ENCODE data around the gene OXTR. TPM values are rescaled to one million over a fixed set of nuclear protein-coding genes. Genes with fewer than 3 reads are reported as not detected.

OXTR gene
- total RNA-seq, 1 experiment from 2014 or later = 4.6 TPM

DNA sequence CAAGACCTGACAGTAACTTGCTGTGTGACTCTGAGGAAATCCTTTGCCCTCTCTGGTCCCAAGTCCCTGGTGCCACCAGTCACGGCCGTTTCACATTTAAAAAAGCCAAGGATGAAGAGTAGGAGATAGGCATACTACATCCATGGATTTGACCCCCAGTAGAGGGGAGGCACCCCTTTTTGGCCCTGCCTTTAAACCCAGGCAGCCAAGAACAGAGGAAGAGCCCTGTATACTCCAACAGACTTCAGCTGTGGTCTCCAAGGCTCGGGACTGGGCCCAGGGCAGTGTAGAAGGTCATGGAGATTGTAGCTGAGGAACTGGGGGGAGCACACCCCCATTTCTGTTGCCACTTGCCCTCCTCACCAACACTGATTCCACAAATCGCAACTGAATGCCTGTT, 32.1 kb downstream of the OXTR start:
- POLR2A ChIA-PET = no interaction called here

DNA sequence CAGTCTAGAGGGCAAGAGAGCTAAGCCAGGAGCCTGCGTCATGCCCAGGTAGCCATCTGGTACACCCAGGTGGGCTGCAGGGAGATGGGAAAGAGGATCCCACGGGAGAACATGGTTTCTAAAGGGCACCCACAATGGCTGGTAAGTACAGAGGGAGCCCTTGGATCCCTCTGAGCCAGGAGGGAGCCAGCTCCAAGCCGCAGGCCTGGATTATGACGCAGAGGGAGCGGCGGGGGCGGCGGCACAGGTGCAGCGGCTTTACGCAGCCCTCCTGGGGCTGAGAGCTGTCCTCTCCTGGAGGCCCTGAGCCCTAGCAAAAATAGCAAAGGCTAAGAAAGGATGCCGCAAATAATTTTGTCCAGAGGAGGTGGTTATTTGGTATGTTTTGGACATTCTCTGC, 33.0 kb downstream of the OXTR start:
- Mint-ChIP-seq H3K4me3 (ENCODE audit: unreplicated experiment) (no peak overlapping the region), H3K36me3 (ENCODE audit: insufficient read depth, unreplicated experiment) (no peaks in the 10 kb centered on the region), H3K27ac (ENCODE audit: unreplicated experiment) (no peak overlapping the region), H3K27me3 (ENCODE audit: insufficient read depth, unreplicated experiment) (no peaks in the 10 kb centered on the region), H3K4me1 (ENCODE audit: low read depth, unreplicated experiment) (no peaks in the 10 kb centered on the region), H3K9me3 (ENCODE audit: unreplicated experiment) (no peaks in the 10 kb centered on the region)
- Histone ChIP-seq H3K36me3 (ENCODE audit: control insufficient read depth, insufficient read depth, low read length) (no peaks in the 10 kb centered on the region), H3K9me3 (no peaks in the 10 kb centered on the region), H3K4me3 (ENCODE audit: low read depth, low read length) (no peak overlapping the region), H3K27me3 (replicated peaks; ENCODE audit: control insufficient read depth, insufficient read depth, low read length) (no peaks in the 10 kb centered on the region), H3K4me1 (peaks cover 19% of the 10 kb centered on the region)
- no TSS peak for BruUV-seq (replicated peaks)
- ChIA-PET POLR2A (no interaction called here), CTCF (no interaction called here)
- intact Hi-C loops (cut with micrococcal nuclease; ENCODE audit: unreplicated experiment) = no loop called here
- DNase-seq = no peak
- TF ChIP-seq, protein P1, sequence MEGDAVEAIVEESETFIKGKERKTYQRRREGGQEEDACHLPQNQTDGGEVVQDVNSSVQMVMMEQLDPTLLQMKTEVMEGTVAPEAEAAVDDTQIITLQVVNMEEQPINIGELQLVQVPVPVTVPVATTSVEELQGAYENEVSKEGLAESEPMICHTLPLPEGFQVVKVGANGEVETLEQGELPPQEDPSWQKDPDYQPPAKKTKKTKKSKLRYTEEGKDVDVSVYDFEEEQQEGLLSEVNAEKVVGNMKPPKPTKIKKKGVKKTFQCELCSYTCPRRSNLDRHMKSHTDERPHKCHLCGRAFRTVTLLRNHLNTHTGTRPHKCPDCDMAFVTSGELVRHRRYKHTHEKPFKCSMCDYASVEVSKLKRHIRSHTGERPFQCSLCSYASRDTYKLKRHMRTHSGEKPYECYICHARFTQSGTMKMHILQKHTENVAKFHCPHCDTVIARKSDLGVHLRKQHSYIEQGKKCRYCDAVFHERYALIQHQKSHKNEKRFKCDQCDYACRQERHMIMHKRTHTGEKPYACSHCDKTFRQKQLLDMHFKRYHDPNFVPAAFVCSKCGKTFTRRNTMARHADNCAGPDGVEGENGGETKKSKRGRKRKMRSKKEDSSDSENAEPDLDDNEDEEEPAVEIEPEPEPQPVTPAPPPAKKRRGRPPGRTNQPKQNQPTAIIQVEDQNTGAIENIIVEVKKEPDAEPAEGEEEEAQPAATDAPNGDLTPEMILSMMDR (IDR thresholded peaks at IDR 0.05; ENCODE audit: insufficient read depth in 1 of 2, low read depth in 1 of 2, low read length in 1 of 2, severe bottlenecking in 1 of 2, unreplicated experiment in 1 of 2) = no peak

More for the DNA sequence above, 32.1 kb downstream of the OXTR start:
- no peaks in the 10 kb centered on the region for H3K27me3 ChIP-seq (replicated peaks; ENCODE audit: control insufficient read depth, insufficient read depth, low read length)
- BruUV-seq (replicated peaks) = no TSS peak
- no peaks in the 10 kb centered on the region for H3K36me3 ChIP-seq (ENCODE audit: control insufficient read depth, insufficient read depth, low read length)
- Mint-ChIP-seq H3K27ac (ENCODE audit: unreplicated experiment) (no peak overlapping the region), H3K9me3 (ENCODE audit: unreplicated experiment) (no peaks in the 10 kb centered on the region), H3K27me3 (ENCODE audit: insufficient read depth, unreplicated experiment) (no peaks in the 10 kb centered on the region), H3K36me3 (ENCODE audit: insufficient read depth, unreplicated experiment) (no peaks in the 10 kb centered on the region), H3K4me3 (ENCODE audit: unreplicated experiment) (no peak overlapping the region), H3K4me1 (ENCODE audit: low read depth, unreplicated experiment) (peaks cover 8% of the 10 kb centered on the region)
- CTCF ChIA-PET = no interaction called here
- no peak for DNase-seq
- H3K4me1 ChIP-seq = peaks cover 26% of the 10 kb centered on the region
- TF ChIP-seq, protein P1 (IDR thresholded peaks at IDR 0.05; ENCODE audit: insufficient read depth in 1 of 2, low read depth in 1 of 2, low read length in 1 of 2, severe bottlenecking in 1 of 2, unreplicated experiment in 1 of 2) = no peak
- intact Hi-C loops (cut with micrococcal nuclease; ENCODE audit: unreplicated experiment) = no loop called here
- no peaks in the 10 kb centered on the region for H3K9me3 ChIP-seq
- no peak overlapping the region for H3K4me3 ChIP-seq (ENCODE audit: low read depth, low read length)

DNA sequence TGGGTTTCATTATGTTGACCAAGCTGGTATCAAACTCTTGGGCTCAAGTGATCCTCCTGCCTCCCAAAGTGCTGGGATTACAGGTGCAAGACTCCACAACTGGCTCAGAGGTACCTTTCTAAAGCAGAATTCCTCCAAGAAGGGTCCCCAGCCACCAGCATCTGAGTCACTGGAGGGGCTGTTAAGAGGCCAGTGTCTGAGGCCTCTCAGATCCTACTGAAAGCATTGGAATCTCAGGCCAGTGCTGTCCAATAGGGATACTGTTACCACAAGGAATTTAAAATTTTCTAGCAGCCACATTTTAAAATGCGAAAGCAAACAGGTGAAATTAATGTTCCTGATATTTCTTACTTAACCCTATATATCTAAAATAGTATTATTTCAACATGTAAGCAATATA, 34.5 kb downstream of the OXTR start:
- Histone ChIP-seq H3K36me3 (ENCODE audit: control insufficient read depth, insufficient read depth, low read length) (no peaks in the 10 kb centered on the region), H3K4me3 (ENCODE audit: low read depth, low read length) (no peak overlapping the region), H3K4me1 (peaks cover 4% of the 10 kb centered on the region), H3K9me3 (no peaks in the 10 kb centered on the region), H3K27me3 (replicated peaks; ENCODE audit: control insufficient read depth, insufficient read depth, low read length) (no peaks in the 10 kb centered on the region)
- no peak overlapping the region for H3K4me3 Mint-ChIP-seq (ENCODE audit: unreplicated experiment)
- POLR2A ChIA-PET = no interaction called here
- H3K36me3 Mint-ChIP-seq (ENCODE audit: insufficient read depth, unreplicated experiment) = no peaks in the 10 kb centered on the region
- H3K9me3 Mint-ChIP-seq (ENCODE audit: unreplicated experiment) = no peaks in the 10 kb centered on the region
- CTCF ChIA-PET = no interaction called here
- no peak overlapping the region for H3K27ac Mint-ChIP-seq (ENCODE audit: unreplicated experiment)
- BruUV-seq (replicated peaks) = no TSS peak
- TF ChIP-seq, protein P1 (IDR thresholded peaks at IDR 0.05; ENCODE audit: insufficient read depth in 1 of 2, low read depth in 1 of 2, low read length in 1 of 2, severe bottlenecking in 1 of 2, unreplicated experiment in 1 of 2) = no peak
- no peak for DNase-seq
- no peaks in the 10 kb centered on the region for H3K4me1 Mint-ChIP-seq (ENCODE audit: low read depth, unreplicated experiment)
- H3K27me3 Mint-ChIP-seq (ENCODE audit: insufficient read depth, unreplicated experiment) = no peaks in the 10 kb centered on the region
- intact Hi-C loops (cut with micrococcal nuclease; ENCODE audit: unreplicated experiment) = no loop called here
